ENCODE results near the gene UBALD2.

The UBALD2 gene

DNA sequence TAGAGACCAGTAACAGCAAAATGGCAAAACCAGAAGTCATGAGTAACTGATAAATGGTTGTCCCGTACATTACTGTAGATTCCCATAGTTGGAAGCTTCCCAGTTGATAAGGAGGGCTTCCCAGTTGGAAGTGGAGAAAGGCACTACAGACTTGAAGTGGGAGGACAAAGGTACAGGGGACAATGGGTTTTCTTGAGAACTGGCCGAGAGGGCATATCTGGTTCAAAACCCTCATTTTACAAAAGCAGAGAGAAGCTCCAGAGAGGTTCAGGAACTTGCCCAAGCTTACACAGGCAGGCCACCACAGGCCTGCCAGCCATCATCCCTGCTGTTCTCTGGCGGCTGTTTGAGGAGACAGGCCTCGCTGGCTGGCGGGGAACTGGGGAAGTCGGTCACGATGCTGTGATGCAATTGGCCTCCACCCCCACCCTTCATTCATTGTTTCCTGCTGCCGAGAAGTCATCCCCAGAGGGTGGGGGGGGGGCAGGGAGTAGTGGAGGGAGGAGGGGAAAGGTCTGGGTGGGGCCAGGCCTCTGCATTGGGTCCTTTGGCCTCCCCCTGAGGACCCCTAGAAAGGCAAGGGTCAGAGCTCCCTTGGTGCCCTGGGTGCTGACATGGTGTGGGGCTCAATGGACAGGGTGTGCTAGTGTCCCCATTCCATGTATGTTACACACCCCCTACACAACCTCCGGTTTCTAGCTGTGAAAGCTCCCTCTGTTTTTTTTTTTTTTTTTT lies 3.0 kb downstream of the UBALD2 start:
- Histone ChIP-seq H3K36me3 (ENCODE audit: control insufficient read depth, insufficient read depth, low read length, severe bottlenecking) (peaks cover 2% of the 10 kb centered on the region), H3K4me3 (ENCODE audit: low read length) (peak overlapping the region; percentile 62), H3K9me3 (ENCODE audit: control insufficient read depth, low read length) (no peaks in the 10 kb centered on the region), H3K9ac (ENCODE audit: low read length) (peak overlapping the region; percentile 75), H3K4me1 (ENCODE audit: control insufficient read depth, insufficient read depth, low read length) (peaks cover 55% of the 10 kb centered on the region), H3K27me3 (replicated peaks; ENCODE audit: control insufficient read depth, insufficient read depth, low read length) (no peaks in the 10 kb centered on the region)
- peak; percentile 68 for DNase-seq (ENCODE audit: low read depth)

DNA sequence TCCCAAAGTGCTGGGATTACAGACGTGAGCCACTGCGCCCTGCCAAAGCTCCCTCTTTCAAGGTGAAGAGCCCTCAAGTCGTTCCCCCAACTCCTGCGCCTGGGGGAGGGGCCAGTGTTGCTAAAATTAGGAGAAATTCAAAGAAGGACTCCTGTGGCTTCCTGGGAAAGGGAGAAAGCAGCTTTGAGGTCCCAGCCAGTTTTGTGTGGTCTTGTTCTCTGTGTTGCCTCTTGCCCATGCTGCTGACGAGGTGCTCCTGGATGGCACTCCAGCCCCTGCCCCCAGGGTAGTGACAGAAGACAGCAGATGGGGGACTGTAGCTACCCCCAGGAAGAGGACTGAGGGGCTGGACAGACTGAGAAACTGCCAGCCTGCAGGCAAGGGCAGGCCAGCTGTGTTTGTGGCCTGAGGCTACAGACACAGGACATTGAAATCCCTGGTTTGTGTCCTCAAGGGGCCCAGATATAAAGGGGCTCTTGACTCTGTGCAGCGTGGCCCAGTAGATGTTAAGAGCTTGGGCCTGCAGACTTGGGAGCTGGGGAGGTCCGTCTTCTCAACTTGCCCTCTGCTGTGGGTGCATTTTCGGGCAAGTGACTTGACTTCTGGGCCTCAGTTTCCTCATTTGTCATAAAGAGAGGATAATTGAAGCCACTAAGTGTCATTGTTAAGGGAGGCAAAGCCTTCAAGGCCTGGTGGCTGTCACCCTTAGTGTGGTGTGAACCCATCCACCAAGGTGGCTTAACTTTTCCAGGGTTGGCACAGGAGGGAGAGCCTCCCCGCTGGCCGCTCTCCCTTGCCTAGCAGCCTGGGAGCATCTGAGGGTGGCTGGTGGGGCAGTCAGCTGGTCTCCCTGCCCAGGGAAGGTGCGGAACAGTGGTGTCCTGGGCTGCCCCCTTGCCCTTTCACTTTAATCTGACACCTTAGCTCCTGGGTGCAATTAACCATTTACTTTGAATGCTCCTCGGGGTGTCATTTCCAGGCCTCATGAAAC lies 4.1 kb downstream of the UBALD2 start:
- H3K4me3 ChIP-seq (ENCODE audit: low read length): no peak overlapping the region
- no peaks in the 10 kb centered on the region for H3K9me3 ChIP-seq (ENCODE audit: control insufficient read depth, low read length)
- DNase-seq (ENCODE audit: low read depth): no peak
- H3K36me3 ChIP-seq (ENCODE audit: control insufficient read depth, insufficient read depth, low read length, severe bottlenecking): peaks cover 2% of the 10 kb centered on the region
- H3K9ac ChIP-seq (ENCODE audit: low read length): peak overlapping the region; percentile 21
- no peaks in the 10 kb centered on the region for H3K27me3 ChIP-seq (replicated peaks; ENCODE audit: control insufficient read depth, insufficient read depth, low read length)
- peaks cover 55% of the 10 kb centered on the region for H3K4me1 ChIP-seq (ENCODE audit: control insufficient read depth, insufficient read depth, low read length)

DNA sequence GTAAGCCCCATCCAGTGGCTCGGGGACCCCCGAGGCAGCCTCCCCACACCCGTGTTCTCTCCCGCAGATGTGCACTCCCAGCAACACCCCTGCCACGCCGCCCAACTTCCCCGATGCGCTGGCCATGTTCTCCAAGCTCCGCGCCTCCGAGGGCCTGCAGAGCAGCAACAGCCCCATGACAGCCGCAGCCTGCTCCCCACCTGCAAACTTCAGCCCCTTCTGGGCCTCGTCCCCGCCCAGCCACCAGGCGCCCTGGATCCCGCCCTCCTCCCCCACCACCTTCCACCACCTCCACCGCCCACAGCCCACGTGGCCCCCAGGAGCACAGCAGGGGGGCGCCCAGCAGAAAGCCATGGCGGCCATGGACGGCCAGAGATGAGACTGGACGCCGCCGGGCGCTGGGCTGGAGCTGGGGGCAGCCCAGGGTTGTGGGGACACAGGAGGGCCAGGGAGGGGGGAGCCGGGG lies 5.0 kb downstream of the UBALD2 start:
- Histone ChIP-seq H3K36me3 (ENCODE audit: control insufficient read depth, insufficient read depth, low read length, severe bottlenecking) (peaks cover 2% of the 10 kb centered on the region), H3K4me3 (ENCODE audit: low read length) (no peak overlapping the region), H3K9me3 (ENCODE audit: control insufficient read depth, low read length) (no peaks in the 10 kb centered on the region), H3K9ac (ENCODE audit: low read length) (no peak overlapping the region), H3K4me1 (ENCODE audit: control insufficient read depth, insufficient read depth, low read length) (peaks cover 58% of the 10 kb centered on the region), H3K27me3 (replicated peaks; ENCODE audit: control insufficient read depth, insufficient read depth, low read length) (no peaks in the 10 kb centered on the region)
- DNase-seq (ENCODE audit: low read depth): no peak

- H3K36me3 ChIP-seq (ENCODE audit: control insufficient read depth, insufficient read depth, low read length, severe bottlenecking): peaks cover 2% of the 10 kb centered on the region
- H3K9ac ChIP-seq (ENCODE audit: low read length): no peak overlapping the region
- no peak for DNase-seq (ENCODE audit: low read depth)
- no peaks in the 10 kb centered on the region for H3K27me3 ChIP-seq (replicated peaks; ENCODE audit: control insufficient read depth, insufficient read depth, low read length)
- H3K4me3 ChIP-seq (ENCODE audit: low read length): no peak overlapping the region
- no peaks in the 10 kb centered on the region for H3K9me3 ChIP-seq (ENCODE audit: control insufficient read depth, low read length)
- H3K4me1 ChIP-seq (ENCODE audit: control insufficient read depth, insufficient read depth, low read length): peaks cover 60% of the 10 kb centered on the region
Observed at GRCh38 chr17:76270770-76271668, 5.9 kb downstream of the UBALD2 start.

GRCh38 chr17:76271669-76272540 lies 6.8 kb downstream of the UBALD2 start:
- Histone ChIP-seq H3K9me3 (ENCODE audit: control insufficient read depth, low read length) (no peaks in the 10 kb centered on the region), H3K9ac (ENCODE audit: low read length) (peak overlapping the region; percentile 34), H3K36me3 (ENCODE audit: control insufficient read depth, insufficient read depth, low read length, severe bottlenecking) (peaks cover 2% of the 10 kb centered on the region), H3K27me3 (replicated peaks; ENCODE audit: control insufficient read depth, insufficient read depth, low read length) (no peaks in the 10 kb centered on the region), H3K4me1 (ENCODE audit: control insufficient read depth, insufficient read depth, low read length) (peaks cover 59% of the 10 kb centered on the region), H3K4me3 (ENCODE audit: low read length) (no peak overlapping the region)
- no peak for DNase-seq (ENCODE audit: low read depth)

DNA sequence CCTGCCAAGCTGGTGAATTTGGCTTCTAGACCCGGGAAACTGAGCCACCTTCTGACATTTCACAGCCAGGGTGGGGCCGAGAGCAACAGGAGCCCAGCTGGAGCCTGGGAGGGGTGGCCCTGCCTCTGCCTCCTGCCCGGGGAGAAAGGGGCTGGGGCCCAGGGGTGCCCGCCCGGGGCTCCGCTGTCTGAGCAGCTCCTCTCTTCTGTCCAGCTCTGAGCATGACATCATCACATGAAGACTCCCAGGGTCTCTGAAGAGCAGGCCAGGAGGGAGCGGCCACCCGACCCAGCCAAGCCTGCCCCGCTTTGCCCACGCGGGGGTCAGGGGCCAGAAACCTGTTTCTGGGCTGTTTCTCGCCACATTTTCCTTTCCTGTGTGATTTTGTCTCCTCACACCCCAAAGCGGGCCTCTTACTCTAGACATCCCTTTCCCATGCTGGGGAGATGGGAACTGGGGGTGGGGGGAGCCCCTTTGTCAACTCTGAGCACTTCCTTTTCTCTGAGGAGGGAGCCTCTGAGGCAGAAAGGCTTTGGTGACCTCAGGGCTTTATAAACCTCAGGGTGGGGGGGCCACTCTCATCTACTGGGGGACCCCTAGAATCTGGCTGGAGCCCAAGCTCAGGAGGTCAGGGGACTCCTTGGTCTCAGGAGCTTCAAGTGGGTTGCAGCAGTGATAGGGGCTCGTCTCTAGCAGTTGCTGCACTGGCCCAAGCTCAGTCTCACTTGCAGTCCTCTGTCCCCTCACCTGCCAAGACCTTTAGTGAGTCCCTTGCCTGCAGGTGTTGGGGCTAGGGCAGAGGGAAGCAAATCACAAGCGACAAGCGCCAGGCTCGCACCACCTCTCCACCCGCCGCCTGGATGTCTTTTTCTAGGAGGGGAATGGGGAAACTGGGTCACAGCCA lies 7.6 kb downstream of the UBALD2 start:
- H3K36me3 ChIP-seq (ENCODE audit: control insufficient read depth, insufficient read depth, low read length, severe bottlenecking): peaks cover 2% of the 10 kb centered on the region
- DNase-seq (ENCODE audit: low read depth): no peak
- H3K4me1 ChIP-seq (ENCODE audit: control insufficient read depth, insufficient read depth, low read length): peaks cover 50% of the 10 kb centered on the region
- no peak overlapping the region for H3K4me3 ChIP-seq (ENCODE audit: low read length)
- no peaks in the 10 kb centered on the region for H3K27me3 ChIP-seq (replicated peaks; ENCODE audit: control insufficient read depth, insufficient read depth, low read length)
- no peaks in the 10 kb centered on the region for H3K9me3 ChIP-seq (ENCODE audit: control insufficient read depth, low read length)
- H3K9ac ChIP-seq (ENCODE audit: low read length): peak overlapping the region; percentile 34

DNA sequence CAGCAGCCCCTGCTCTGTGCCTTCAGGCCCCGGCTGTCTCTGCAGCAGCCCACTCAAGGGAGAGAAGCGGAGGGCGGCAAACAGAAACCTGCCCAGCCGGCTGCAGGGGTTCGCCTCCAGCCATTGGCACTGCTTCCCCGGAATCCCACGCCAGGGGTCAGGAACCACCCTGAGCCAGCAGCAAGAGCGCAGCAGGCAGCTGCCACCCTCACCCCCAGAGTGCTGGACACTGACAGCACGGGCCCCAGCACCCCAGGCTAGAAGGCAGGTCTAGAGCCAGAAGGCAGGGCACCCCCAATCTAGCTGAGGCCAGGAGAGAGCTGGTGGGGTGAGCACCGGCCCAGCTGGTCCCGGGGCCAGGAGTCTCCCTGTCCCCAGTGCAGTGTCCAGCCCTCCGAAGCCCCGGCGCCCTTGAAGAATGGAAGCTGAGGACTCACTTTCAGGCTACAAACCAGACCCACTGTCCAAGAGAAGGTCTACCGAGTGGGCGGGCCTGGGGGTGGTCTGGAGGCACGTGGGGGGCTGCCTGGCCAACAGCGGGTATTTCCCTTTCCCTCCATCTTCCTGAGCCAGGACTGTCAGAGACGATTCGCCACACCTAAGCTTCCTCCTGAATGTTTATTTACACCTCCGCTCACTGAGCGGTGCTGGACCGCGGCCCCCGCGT lies 8.4 kb downstream of the UBALD2 start:
- no peak overlapping the region for H3K4me3 ChIP-seq (ENCODE audit: low read length)
- no peak overlapping the region for H3K9ac ChIP-seq (ENCODE audit: low read length)
- H3K27me3 ChIP-seq (replicated peaks; ENCODE audit: control insufficient read depth, insufficient read depth, low read length): no peaks in the 10 kb centered on the region
- peaks cover 43% of the 10 kb centered on the region for H3K4me1 ChIP-seq (ENCODE audit: control insufficient read depth, insufficient read depth, low read length)
- no peaks in the 10 kb centered on the region for H3K9me3 ChIP-seq (ENCODE audit: control insufficient read depth, low read length)
- no peak for DNase-seq (ENCODE audit: low read depth)
- H3K36me3 ChIP-seq (ENCODE audit: control insufficient read depth, insufficient read depth, low read length, severe bottlenecking): peaks cover 2% of the 10 kb centered on the region

GRCh38 chr17:76274112-76274956 lies 9.2 kb downstream of the UBALD2 start:
- Histone ChIP-seq H3K9me3 (ENCODE audit: control insufficient read depth, low read length) (no peaks in the 10 kb centered on the region), H3K4me1 (ENCODE audit: control insufficient read depth, insufficient read depth, low read length) (peaks cover 38% of the 10 kb centered on the region), H3K27me3 (replicated peaks; ENCODE audit: control insufficient read depth, insufficient read depth, low read length) (no peaks in the 10 kb centered on the region), H3K36me3 (ENCODE audit: control insufficient read depth, insufficient read depth, low read length, severe bottlenecking) (peaks cover 2% of the 10 kb centered on the region), H3K9ac (ENCODE audit: low read length) (peak overlapping the region; percentile 50), H3K4me3 (ENCODE audit: low read length) (no peak overlapping the region)
- no peak for DNase-seq (ENCODE audit: low read depth)

Measured in adipocyte (in vitro differentiated cells).